GM12878 (cell line): ENCODE data around the gene SOHLH2. TPM values are rescaled to one million over a fixed set of nuclear protein-coding genes. Genes with fewer than 3 reads are reported as not detected.

Source experiments
- ATAC-seq: fragments of 200-7000 bp; cut with Tn5 transposase; 3 replicates; pipeline ENCODE4 v1.9.1; 2020; ENCODE audit warnings: mild to moderate bottlenecking, moderate library complexity
- BruUV-seq: library from RNA; stranded (reverse); fragments of 400-500 nt; replicated peaks from 2 replicates; lab custom pipeline; 2021; lab: Mats Ljungman, UMichigan
- CTCF ChIA-PET: fragments of 300-600 bp; sonication (Branson Sonifier 250); formaldehyde crosslinking; extraction: SDS; loops from one replicate; lab custom pipeline; 2021; ENCODE audit warnings: inconsistent platforms; lab: Yijun Ruan, JAX
- POLR2A ChIA-PET: fragments of 350-600 bp; formaldehyde crosslinking; extraction: SDS; loops from one replicate; lab custom pipeline; 2021; ENCODE audit warnings: inconsistent platforms; lab: Charles Lee
- RAD21 ChIA-PET: fragments of 300-600 bp; sonication (Branson Sonifier 250); formaldehyde crosslinking; loops from one replicate; lab custom pipeline; 2023; ENCODE audit warnings: antibody characterized with exemption; ENCODE audit not compliant: unreplicated experiment; lab: Charles Lee
- SMC1A ChIA-PET: fragments of 300-600 bp; sonication (Branson Sonifier 250); formaldehyde crosslinking; loops from one replicate; lab custom pipeline; 2023; ENCODE audit not compliant: unreplicated experiment, uncharacterized antibody; lab: Charles Lee
- DNase-seq: peaks from one replicate; pipeline ENCODE4 v3.0.0-alpha.2; 2011; ENCODE audit warnings: low read depth, low spot score
- FAIRE-seq: peaks from 3 replicates; lab custom pipeline; 2011; peaks lifted over from hg19 to GRCh38; lab: Jason Lieb, UNC
- H2AFZ ChIP-seq: 2 replicates; pipeline ENCODE4 v1.6.0; 2011; ENCODE audit warnings: low read depth, low read length, control low read depth; ENCODE audit not compliant: control insufficient read depth
- H3K27ac ChIP-seq: 2 replicates; pipeline ENCODE4 v1.5.1; 2011; ENCODE audit warnings: control low read depth; ENCODE audit not compliant: control insufficient read depth, insufficient read depth
- H3K27me3 ChIP-seq, 2 experiments: replicated peaks in 1 of 2; 2 replicates each; pipeline versions ENCODE4 v1.6.0 to v1.6.1; 2011; ENCODE audit warnings: low read length in 1 of 2; ENCODE audit not compliant: control insufficient read depth in 2 of 2, insufficient read depth in 2 of 2
- H3K36me3 ChIP-seq, 2 experiments: 2 replicates each; pipeline ENCODE4 v1.5.1; 2011; ENCODE audit warnings: low read length in 1 of 2; ENCODE audit not compliant: control insufficient read depth in 2 of 2, insufficient read depth in 2 of 2
- H3K4me1 ChIP-seq: 2 replicates; pipeline ENCODE4 v1.6.1; 2011; ENCODE audit warnings: mild to moderate bottlenecking, low read length, moderate library complexity, mixed read lengths; ENCODE audit not compliant: control insufficient read depth, insufficient read depth
- H3K4me2 ChIP-seq: 2 replicates; pipeline ENCODE4 v1.6.0; 2011; ENCODE audit warnings: control low read depth; ENCODE audit not compliant: control insufficient read depth, insufficient read depth
- H3K4me3 ChIP-seq: fragments of 200-600 bp; sonication (generic); 2 replicates; pipeline ENCODE4 v1.5.1; 2016
- H3K79me2 ChIP-seq: 2 replicates; pipeline ENCODE4 v1.6.0; 2011; ENCODE audit warnings: low read length; ENCODE audit not compliant: control insufficient read depth, insufficient read depth
- H3K9ac ChIP-seq: 2 replicates; pipeline ENCODE4 v1.8.0; 2011; ENCODE audit warnings: low read length, control low read depth, mixed read lengths; ENCODE audit not compliant: control insufficient read depth, insufficient read depth
- H3K9me3 ChIP-seq: replicated peaks from 3 replicates; pipeline ENCODE4 v1.5.1; 2011; ENCODE audit warnings: mild to moderate bottlenecking, low read length; ENCODE audit not compliant: control insufficient read depth, insufficient read depth
- H4K20me1 ChIP-seq: 2 replicates; pipeline ENCODE4 v1.6.0; 2011; ENCODE audit not compliant: control insufficient read depth, insufficient read depth
- MTA3 ChIP-seq: IDR thresholded peaks from 2 replicates; pipeline ENCODE4 v1.6.1; 2012; ENCODE audit warnings: low read length, inconsistent platforms, borderline replicate concordance
- MYC ChIP-seq: IDR thresholded peaks from 2 replicates; pipeline ENCODE4 v1.6.1; 2011; ENCODE audit warnings: mild to moderate bottlenecking, low read length, moderate library complexity, inconsistent platforms; ENCODE audit not compliant: insufficient read depth, insufficient replicate concordance, insufficient read length, severe bottlenecking
- SMC3 ChIP-seq: IDR thresholded peaks from 2 replicates; pipeline ENCODE4 v1.6.1; 2011; ENCODE audit warnings: low read length, improper control_type of control experiment, borderline replicate concordance
- WGBS: methylation state at CpG from one replicate; pipeline ENCODE4 v1.1.6; 2016; ENCODE audit warnings: low lambda C conversion rate; ENCODE audit not compliant: insufficient replicate concordance, insufficient coverage; ENCODE audit errors: missing lambda C conversion rate; 5-methylcytosine and 5-hydroxymethylcytosine counted together
- in situ Hi-C: fragments of 300-500 bp; cut with MboI; formaldehyde crosslinking; loops from 9 replicates; pipeline ENCODE4 v1.14.3; 2018; ENCODE audit warnings: mixed read lengths
- intact Hi-C: fragments of 100-400 bp; cut with micrococcal nuclease; formaldehyde crosslinking; loops from one replicate; pipeline ENCODE4 v1.14.2; 2022; ENCODE audit not compliant: unreplicated experiment
- polyA plus RNA-seq, 11 experiments: library from polyadenylated mRNA; depleted of rRNA in 4 of 11; unstranded in 6 of 11; stranded (reverse) in 5 of 11; fragments of >200 nt; fragmentation: Nextera tagmentation in 4 of 11; fragmentation: Illumina TruSeq in 1 of 11; extraction: Ambion mirVana in 4 of 11; extraction: Trizol in 1 of 11; gene quantifications; 1 replicate in 1 of 11; 2 replicates in 10 of 11; pipeline versions ENCODE4 v1.2.1 to v1.2.3, GENCODE V29; 2011 to 2016; ENCODE audit warnings: inconsistent platforms in 2 of 11, missing spikeins in 2 of 11, low read depth in 1 of 11
- total RNA-seq, 4 experiments: library from RNA; depleted of rRNA in 3 of 4; stranded (reverse); fragments of >200 nt in 3 of 4; fragmentation: Illumina TruSeq in 1 of 4; extraction: Trizol in 1 of 4; gene quantifications; 2 replicates each; pipeline versions ENCODE4 v1.2.1 to v1.2.3, GENCODE V29; 2013 to 2021
- TF ChIP-seq, protein P1 (sequence below): IDR thresholded peaks from 2 replicates; pipeline ENCODE4 v1.6.1; 2011; ENCODE audit warnings: mild to moderate bottlenecking, low read depth, low read length, moderate library complexity; ENCODE audit not compliant: insufficient replicate concordance
- TF ChIP-seq, protein P2 (sequence below): fragments of 450-650 bp; IDR thresholded peaks from 2 replicates; pipeline ENCODE4 v1.6.1; 2017; ENCODE audit warnings: mild to moderate bottlenecking, moderate library complexity

SOHLH2 gene
- total and polyA plus RNA-seq, 10 of the 15 experiments (the other 5 are each of a cell fraction or from before 2014, with no cell fraction given) = 2.4 TPM; not detected in 9

- TF ChIP-seq, protein P1, sequence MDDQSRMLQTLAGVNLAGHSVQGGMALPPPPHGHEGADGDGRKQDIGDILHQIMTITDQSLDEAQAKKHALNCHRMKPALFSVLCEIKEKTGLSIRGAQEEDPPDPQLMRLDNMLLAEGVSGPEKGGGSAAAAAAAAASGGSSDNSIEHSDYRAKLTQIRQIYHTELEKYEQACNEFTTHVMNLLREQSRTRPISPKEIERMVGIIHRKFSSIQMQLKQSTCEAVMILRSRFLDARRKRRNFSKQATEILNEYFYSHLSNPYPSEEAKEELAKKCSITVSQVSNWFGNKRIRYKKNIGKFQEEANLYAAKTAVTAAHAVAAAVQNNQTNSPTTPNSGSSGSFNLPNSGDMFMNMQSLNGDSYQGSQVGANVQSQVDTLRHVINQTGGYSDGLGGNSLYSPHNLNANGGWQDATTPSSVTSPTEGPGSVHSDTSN = no peak
- TF ChIP-seq, protein P2, sequence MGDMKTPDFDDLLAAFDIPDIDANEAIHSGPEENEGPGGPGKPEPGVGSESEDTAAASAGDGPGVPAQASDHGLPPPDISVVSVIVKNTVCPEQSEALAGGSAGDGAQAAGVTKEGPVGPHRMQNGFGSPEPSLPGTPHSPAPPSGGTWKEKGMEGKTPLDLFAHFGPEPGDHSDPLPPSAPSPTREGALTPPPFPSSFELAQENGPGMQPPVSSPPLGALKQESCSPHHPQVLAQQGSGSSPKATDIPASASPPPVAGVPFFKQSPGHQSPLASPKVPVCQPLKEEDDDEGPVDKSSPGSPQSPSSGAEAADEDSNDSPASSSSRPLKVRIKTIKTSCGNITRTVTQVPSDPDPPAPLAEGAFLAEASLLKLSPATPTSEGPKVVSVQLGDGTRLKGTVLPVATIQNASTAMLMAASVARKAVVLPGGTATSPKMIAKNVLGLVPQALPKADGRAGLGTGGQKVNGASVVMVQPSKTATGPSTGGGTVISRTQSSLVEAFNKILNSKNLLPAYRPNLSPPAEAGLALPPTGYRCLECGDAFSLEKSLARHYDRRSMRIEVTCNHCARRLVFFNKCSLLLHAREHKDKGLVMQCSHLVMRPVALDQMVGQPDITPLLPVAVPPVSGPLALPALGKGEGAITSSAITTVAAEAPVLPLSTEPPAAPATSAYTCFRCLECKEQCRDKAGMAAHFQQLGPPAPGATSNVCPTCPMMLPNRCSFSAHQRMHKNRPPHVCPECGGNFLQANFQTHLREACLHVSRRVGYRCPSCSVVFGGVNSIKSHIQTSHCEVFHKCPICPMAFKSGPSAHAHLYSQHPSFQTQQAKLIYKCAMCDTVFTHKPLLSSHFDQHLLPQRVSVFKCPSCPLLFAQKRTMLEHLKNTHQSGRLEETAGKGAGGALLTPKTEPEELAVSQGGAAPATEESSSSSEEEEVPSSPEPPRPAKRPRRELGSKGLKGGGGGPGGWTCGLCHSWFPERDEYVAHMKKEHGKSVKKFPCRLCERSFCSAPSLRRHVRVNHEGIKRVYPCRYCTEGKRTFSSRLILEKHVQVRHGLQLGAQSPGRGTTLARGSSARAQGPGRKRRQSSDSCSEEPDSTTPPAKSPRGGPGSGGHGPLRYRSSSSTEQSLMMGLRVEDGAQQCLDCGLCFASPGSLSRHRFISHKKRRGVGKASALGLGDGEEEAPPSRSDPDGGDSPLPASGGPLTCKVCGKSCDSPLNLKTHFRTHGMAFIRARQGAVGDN = no peak
- no peak for TF ChIP-seq MYC
- TF ChIP-seq MTA3 = no peak
Measured at GRCh38 chr13:36131931-36132297, 82.4 kb downstream of the SOHLH2 start (continued).

GRCh38 chr13:36131222-36131930 is 83.0 kb downstream of the SOHLH2 start, which contains the start of gene DCLK1:
Gene DCLK1, minus strand, starts transcription at chr13:36131382.
- TF ChIP-seq SMC3 = no peak
- Histone ChIP-seq H4K20me1 (no peaks in the 10 kb centered on the region), H3K9me3 (no peaks in the 10 kb centered on the region), H3K27ac (no peak within 1 kb of the TSS), H3K9ac (no peak within 1 kb of the TSS), H3K27me3 (peaks cover 3% of the 10 kb centered on the region in 2 experiments; a peak in 2 of 4 replicates), H3K4me1 (no peaks in the 10 kb centered on the region), H3K79me2 (no peaks in the 10 kb centered on the region), H3K36me3 (no peaks in the 10 kb centered on the region), H2AFZ (no peak within 1 kb of the TSS), H3K4me3 (no peak within 1 kb of the TSS), H3K4me2 (no peak within 1 kb of the TSS)
- 20% methylated on average over 10 of the region's 48 CpGs for WGBS
- no TSS peak for BruUV-seq
- DNase-seq = no peak
- RAD21 ChIA-PET = no interaction called here
- CTCF ChIA-PET = no interaction called here
- no peak for ATAC-seq
- POLR2A ChIA-PET = no interaction called here
- FAIRE-seq = no peak
- intact Hi-C loops (no loop called here), in situ Hi-C loops (no loop called here)
- SMC1A ChIA-PET = no interaction called here
